ENCODE results near the gene CHST8.

The CHST8 gene

GRCh38 chr19:33678796-33679585 is 57.2 kb downstream of the CHST8 start:
- no peaks in the 10 kb centered on the region for H3K27me3 ChIP-seq (replicated peaks)
- no peak overlapping the region for H3K4me3 ChIP-seq (ENCODE audit: low read depth, low read length)
- DNase-seq = no peak
- in situ Hi-C loops (cut with HindIII; ENCODE audit: low pct_ligation_motif_present, low sequenced_read_pairs) = no loop called here
- no peaks in the 10 kb centered on the region for H3K36me3 ChIP-seq (replicated peaks)
- no peak for TF ChIP-seq CTCF (IDR thresholded peaks at IDR 0.05; ENCODE audit: low read depth, low read length, missing control alignments)
- no peak overlapping the region for H3K27ac ChIP-seq

- in situ Hi-C loops (cut with HindIII; ENCODE audit: low pct_ligation_motif_present, low sequenced_read_pairs) = no loop called here
- TF ChIP-seq CTCF (IDR thresholded peaks at IDR 0.05; ENCODE audit: low read depth, low read length, missing control alignments) = no peak
- DNase-seq = no peak
- H3K36me3 ChIP-seq (replicated peaks) = no peaks in the 10 kb centered on the region
- H3K4me3 ChIP-seq (ENCODE audit: low read depth, low read length) = no peak overlapping the region
- H3K27me3 ChIP-seq (replicated peaks) = peaks cover 4% of the 10 kb centered on the region
- no peak overlapping the region for H3K27ac ChIP-seq
Measured at GRCh38 chr19:33679696-33680095, 57.9 kb downstream of the CHST8 start.

- H3K27ac ChIP-seq = no peak overlapping the region
- no peaks in the 10 kb centered on the region for H3K36me3 ChIP-seq (replicated peaks)
- H3K4me3 ChIP-seq (ENCODE audit: low read depth, low read length) = no peak overlapping the region
- H3K27me3 ChIP-seq (replicated peaks) = peaks cover 9% of the 10 kb centered on the region
- in situ Hi-C loops (cut with HindIII; ENCODE audit: low pct_ligation_motif_present, low sequenced_read_pairs) = no loop called here
- TF ChIP-seq CTCF (IDR thresholded peaks at IDR 0.05; ENCODE audit: low read depth, low read length, missing control alignments) = no peak
- DNase-seq = no peak
Measured at GRCh38 chr19:33681081-33681680, 59.4 kb downstream of the CHST8 start.

- Histone ChIP-seq H3K4me3 (ENCODE audit: low read depth, low read length) (no peak overlapping the region), H3K27me3 (replicated peaks) (peaks cover 9% of the 10 kb centered on the region), H3K36me3 (replicated peaks) (no peaks in the 10 kb centered on the region), H3K27ac (no peak overlapping the region)
- DNase-seq = peak; percentile 16
- in situ Hi-C loops (cut with HindIII; ENCODE audit: low pct_ligation_motif_present, low sequenced_read_pairs) = no loop called here
- TF ChIP-seq CTCF (IDR thresholded peaks at IDR 0.05; ENCODE audit: low read depth, low read length, missing control alignments) = no peak
Measured at GRCh38 chr19:33683881-33684537, 62.3 kb downstream of the CHST8 start.

GRCh38 chr19:33684538-33685232 is 62.9 kb downstream of the CHST8 start:
- H3K4me3 ChIP-seq (ENCODE audit: low read depth, low read length) = no peak overlapping the region
- H3K27ac ChIP-seq = no peak overlapping the region
- in situ Hi-C loops (cut with HindIII; ENCODE audit: low pct_ligation_motif_present, low sequenced_read_pairs) = no loop called here
- no peak for DNase-seq
- H3K27me3 ChIP-seq (replicated peaks) = peaks cover 9% of the 10 kb centered on the region
- TF ChIP-seq CTCF (IDR thresholded peaks at IDR 0.05; ENCODE audit: low read depth, low read length, missing control alignments) = no peak
- no peaks in the 10 kb centered on the region for H3K36me3 ChIP-seq (replicated peaks)
